WTC11 (cell line): Measurements from ENCODE around the gene INF2.

ENCODE experiments used
- ELF4 ChIP-seq: sonication (generic); formaldehyde crosslinking; IDR thresholded peaks from 2 replicates; pipeline ENCODE4 v1.8.1; 2022; ENCODE audit warnings: low read depth, mild to moderate bottlenecking, moderate library complexity, missing genetic modification reagents
- FOXJ3 ChIP-seq: sonication (generic); formaldehyde crosslinking; IDR thresholded peaks from 2 replicates; pipeline ENCODE4 v1.9.0; 2021; ENCODE audit warnings: missing genetic modification reagents, mild to moderate bottlenecking, borderline replicate concordance
- KAT7 ChIP-seq: sonication (generic); formaldehyde crosslinking; IDR thresholded peaks from 2 replicates; pipeline ENCODE4 v1.8.1; 2023; ENCODE audit warnings: missing genetic modification reagents, mild to moderate bottlenecking, borderline replicate concordance
- OVOL2 ChIP-seq: fragments of 250-450 bp; sonication (Bioruptor Pico); IDR thresholded peaks from 2 replicates; pipeline ENCODE4 v1.9.0; 2021; ENCODE audit warnings: mild to moderate bottlenecking, borderline replicate concordance
- SP1 ChIP-seq: sonication (generic); formaldehyde crosslinking; conservative IDR thresholded peaks from 2 replicates; pipeline ENCODE4 v1.8.1; 2022; ENCODE audit warnings: missing genetic modification reagents
- TCF7 ChIP-seq: sonication (generic); formaldehyde crosslinking; IDR thresholded peaks from 2 replicates; pipeline ENCODE4 v1.8.0; 2022; ENCODE audit warnings: mild to moderate bottlenecking, low read depth, missing genetic modification reagents, moderate library complexity
- TF ChIP-seq, protein P1 (sequence below): sonication (generic); formaldehyde crosslinking; IDR thresholded peaks from 2 replicates; pipeline ENCODE4 v1.8.1; 2022; ENCODE audit warnings: missing genetic modification reagents, borderline replicate concordance
- TF ChIP-seq, protein P2 (sequence below): sonication (generic); formaldehyde crosslinking; IDR thresholded peaks from 2 replicates; pipeline ENCODE4 v1.8.1; 2023; ENCODE audit warnings: mild to moderate bottlenecking, moderate library complexity, missing genetic modification reagents
- TF ChIP-seq, protein P3 (sequence below): fragments of 200-600 bp; IDR thresholded peaks from 2 replicates; pipeline ENCODE4 v1.8.0; 2022; ENCODE audit warnings: antibody characterized with exemption
- TF ChIP-seq, protein P4 (sequence below): sonication (generic); formaldehyde crosslinking; IDR thresholded peaks from 2 replicates; pipeline ENCODE4 v1.8.0; 2023; ENCODE audit warnings: missing genetic modification reagents
- TF ChIP-seq, protein P5 (sequence below): sonication (generic); formaldehyde crosslinking; IDR thresholded peaks from 2 replicates; pipeline ENCODE4 v1.8.1; 2023; ENCODE audit warnings: mild to moderate bottlenecking, missing genetic modification reagents, moderate library complexity
- TF ChIP-seq, protein P6 (sequence below): sonication (generic); formaldehyde crosslinking; IDR thresholded peaks from 2 replicates; pipeline ENCODE4 v1.8.0; 2022; ENCODE audit warnings: mild to moderate bottlenecking, missing genetic modification reagents

DNA sequence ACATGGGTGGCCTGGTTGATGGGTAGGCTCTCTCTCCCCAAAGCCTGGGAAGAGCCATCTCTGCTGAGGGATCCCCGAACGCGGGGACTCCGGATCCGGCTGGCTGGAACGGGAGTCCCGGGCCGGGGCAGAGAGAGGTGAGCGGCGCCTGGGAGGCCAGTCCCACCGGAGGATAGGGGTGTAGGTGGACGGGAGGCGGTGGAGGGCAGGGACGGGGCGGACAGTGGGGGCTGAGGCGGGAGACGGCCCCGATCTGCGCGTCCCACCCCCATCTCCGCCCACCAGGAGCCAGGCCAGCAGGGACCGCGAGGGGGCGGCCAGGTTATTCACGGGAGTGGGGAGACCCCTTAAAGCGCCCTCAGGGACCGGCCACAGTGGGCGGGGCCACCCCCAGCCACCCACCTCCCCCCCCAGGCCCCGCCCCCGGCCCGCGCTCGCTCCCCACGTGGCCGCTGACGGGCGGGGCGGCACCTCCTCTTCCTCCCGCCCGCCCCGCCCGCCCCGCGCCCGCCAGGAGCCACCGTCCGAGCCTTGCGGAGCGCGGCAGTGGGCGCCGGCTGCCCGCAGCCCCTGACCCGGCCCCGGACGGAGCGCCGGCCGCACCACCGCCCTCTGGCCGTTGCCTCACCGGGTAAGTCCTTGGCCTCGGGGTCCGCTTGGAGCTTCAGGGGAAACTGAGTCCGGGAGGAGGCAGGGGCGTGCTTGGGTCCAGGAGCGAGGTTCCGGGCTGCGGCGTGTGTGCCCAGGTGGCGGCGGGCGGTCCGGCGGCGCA is at the start of gene INF2:
- no peak for TF ChIP-seq ELF4 (CRISPR knock-in tag)
- no peak for TF ChIP-seq KAT7 (CRISPR knock-in tag)
- TF ChIP-seq, protein P1, sequence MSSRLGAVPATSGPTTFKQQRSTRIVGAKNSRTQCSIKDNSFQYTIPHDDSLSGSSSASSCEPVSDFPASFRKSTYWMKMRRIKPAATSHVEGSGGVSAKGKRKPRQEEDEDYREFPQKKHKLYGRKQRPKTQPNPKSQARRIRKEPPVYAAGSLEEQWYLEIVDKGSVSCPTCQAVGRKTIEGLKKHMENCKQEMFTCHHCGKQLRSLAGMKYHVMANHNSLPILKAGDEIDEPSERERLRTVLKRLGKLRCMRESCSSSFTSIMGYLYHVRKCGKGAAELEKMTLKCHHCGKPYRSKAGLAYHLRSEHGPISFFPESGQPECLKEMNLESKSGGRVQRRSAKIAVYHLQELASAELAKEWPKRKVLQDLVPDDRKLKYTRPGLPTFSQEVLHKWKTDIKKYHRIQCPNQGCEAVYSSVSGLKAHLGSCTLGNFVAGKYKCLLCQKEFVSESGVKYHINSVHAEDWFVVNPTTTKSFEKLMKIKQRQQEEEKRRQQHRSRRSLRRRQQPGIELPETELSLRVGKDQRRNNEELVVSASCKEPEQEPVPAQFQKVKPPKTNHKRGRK = no peak
- TF ChIP-seq, protein P2, sequence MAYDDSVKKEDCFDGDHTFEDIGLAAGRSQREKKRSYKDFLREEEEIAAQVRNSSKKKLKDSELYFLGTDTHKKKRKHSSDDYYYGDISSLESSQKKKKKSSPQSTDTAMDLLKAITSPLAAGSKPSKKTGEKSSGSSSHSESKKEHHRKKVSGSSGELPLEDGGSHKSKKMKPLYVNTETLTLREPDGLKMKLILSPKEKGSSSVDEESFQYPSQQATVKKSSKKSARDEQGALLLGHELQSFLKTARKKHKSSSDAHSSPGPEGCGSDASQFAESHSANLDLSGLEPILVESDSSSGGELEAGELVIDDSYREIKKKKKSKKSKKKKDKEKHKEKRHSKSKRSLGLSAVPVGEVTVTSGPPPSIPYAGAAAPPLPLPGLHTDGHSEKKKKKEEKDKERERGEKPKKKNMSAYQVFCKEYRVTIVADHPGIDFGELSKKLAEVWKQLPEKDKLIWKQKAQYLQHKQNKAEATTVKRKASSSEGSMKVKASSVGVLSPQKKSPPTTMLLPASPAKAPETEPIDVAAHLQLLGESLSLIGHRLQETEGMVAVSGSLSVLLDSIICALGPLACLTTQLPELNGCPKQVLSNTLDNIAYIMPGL = peak; percentile 10; the same call in 1 of the 2 replicates
- TF ChIP-seq, protein P3, sequence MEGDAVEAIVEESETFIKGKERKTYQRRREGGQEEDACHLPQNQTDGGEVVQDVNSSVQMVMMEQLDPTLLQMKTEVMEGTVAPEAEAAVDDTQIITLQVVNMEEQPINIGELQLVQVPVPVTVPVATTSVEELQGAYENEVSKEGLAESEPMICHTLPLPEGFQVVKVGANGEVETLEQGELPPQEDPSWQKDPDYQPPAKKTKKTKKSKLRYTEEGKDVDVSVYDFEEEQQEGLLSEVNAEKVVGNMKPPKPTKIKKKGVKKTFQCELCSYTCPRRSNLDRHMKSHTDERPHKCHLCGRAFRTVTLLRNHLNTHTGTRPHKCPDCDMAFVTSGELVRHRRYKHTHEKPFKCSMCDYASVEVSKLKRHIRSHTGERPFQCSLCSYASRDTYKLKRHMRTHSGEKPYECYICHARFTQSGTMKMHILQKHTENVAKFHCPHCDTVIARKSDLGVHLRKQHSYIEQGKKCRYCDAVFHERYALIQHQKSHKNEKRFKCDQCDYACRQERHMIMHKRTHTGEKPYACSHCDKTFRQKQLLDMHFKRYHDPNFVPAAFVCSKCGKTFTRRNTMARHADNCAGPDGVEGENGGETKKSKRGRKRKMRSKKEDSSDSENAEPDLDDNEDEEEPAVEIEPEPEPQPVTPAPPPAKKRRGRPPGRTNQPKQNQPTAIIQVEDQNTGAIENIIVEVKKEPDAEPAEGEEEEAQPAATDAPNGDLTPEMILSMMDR = no peak
- no peak for TF ChIP-seq OVOL2 (CRISPR knock-in tag)
- TF ChIP-seq, protein P4, sequence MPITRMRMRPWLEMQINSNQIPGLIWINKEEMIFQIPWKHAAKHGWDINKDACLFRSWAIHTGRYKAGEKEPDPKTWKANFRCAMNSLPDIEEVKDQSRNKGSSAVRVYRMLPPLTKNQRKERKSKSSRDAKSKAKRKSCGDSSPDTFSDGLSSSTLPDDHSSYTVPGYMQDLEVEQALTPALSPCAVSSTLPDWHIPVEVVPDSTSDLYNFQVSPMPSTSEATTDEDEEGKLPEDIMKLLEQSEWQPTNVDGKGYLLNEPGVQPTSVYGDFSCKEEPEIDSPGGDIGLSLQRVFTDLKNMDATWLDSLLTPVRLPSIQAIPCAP = 0 out of 2 replicates have a peak, but pooled peaks have one; percentile 29
- TF ChIP-seq, protein P5, sequence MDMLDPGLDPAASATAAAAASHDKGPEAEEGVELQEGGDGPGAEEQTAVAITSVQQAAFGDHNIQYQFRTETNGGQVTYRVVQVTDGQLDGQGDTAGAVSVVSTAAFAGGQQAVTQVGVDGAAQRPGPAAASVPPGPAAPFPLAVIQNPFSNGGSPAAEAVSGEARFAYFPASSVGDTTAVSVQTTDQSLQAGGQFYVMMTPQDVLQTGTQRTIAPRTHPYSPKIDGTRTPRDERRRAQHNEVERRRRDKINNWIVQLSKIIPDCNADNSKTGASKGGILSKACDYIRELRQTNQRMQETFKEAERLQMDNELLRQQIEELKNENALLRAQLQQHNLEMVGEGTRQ (CRISPR knock-in tag) = peak; percentile 52
- no peak for TF ChIP-seq TCF7
- no peak for TF ChIP-seq FOXJ3 (CRISPR knock-in tag)
- TF ChIP-seq, protein P6, sequence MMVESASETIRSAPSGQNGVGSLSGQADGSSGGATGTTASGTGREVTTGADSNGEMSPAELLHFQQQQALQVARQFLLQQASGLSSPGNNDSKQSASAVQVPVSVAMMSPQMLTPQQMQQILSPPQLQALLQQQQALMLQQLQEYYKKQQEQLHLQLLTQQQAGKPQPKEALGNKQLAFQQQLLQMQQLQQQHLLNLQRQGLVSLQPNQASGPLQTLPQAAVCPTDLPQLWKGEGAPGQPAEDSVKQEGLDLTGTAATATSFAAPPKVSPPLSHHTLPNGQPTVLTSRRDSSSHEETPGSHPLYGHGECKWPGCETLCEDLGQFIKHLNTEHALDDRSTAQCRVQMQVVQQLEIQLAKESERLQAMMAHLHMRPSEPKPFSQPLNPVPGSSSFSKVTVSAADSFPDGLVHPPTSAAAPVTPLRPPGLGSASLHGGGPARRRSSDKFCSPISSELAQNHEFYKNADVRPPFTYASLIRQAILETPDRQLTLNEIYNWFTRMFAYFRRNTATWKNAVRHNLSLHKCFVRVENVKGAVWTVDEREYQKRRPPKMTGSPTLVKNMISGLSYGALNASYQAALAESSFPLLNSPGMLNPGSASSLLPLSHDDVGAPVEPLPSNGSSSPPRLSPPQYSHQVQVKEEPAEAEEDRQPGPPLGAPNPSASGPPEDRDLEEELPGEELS = no peak; the same call in 1 of the 2 replicates
- TF ChIP-seq SP1 (CRISPR knock-in tag) = no peak
